ENCODE results near the gene SLC6A9.

SLC6A9 gene

GRCh38 chr1:43970502-43970901 lies 60.8 kb downstream of the SLC6A9 start:
- peak overlapping the region; percentile 97 for H3K4me3 Mint-ChIP-seq
- H3K36me3 Mint-ChIP-seq (ENCODE audit: low read depth): peaks cover 24% of the 10 kb centered on the region
- no peak overlapping the region for H3K27ac Mint-ChIP-seq
- H3K9me3 Mint-ChIP-seq: peaks cover 10% of the 10 kb centered on the region
- TF ChIP-seq CTCF (IDR thresholded peaks at IDR 0.05): no peak
- H3K4me1 Mint-ChIP-seq: peaks cover 29% of the 10 kb centered on the region
- DNase-seq: no peak
- peaks cover 4% of the 10 kb centered on the region for H3K27me3 Mint-ChIP-seq (ENCODE audit: low read depth, poor library complexity)

GRCh38 chr1:43969746-43970466 lies 61.4 kb downstream of the SLC6A9 start, which contains the start of gene DPH2:
Gene DPH2 (plus strand): TSS chr1:43970010. CDS start chr1:43970176, 166 bp downstream.
- Mint-ChIP-seq H3K4me1 (peaks cover 29% of the 10 kb centered on the region), H3K4me3 (peak within 1 kb of the TSS; percentile 97), H3K27me3 (ENCODE audit: low read depth, poor library complexity) (peaks cover 4% of the 10 kb centered on the region), H3K9me3 (peaks cover 10% of the 10 kb centered on the region), H3K36me3 (ENCODE audit: low read depth) (peaks cover 24% of the 10 kb centered on the region), H3K27ac (no peak within 1 kb of the TSS)
- no peak for TF ChIP-seq CTCF (IDR thresholded peaks at IDR 0.05)
- peak; percentile 95 for DNase-seq

GRCh38 chr1:43969416-43969745 lies 61.9 kb downstream of the SLC6A9 start:
- Mint-ChIP-seq H3K4me1 (peaks cover 28% of the 10 kb centered on the region), H3K4me3 (peak overlapping the region; percentile 97), H3K27ac (no peak overlapping the region)

GRCh38 chr1:43968348-43968948 lies 62.8 kb downstream of the SLC6A9 start:
- peak; percentile 80 for DNase-seq
- no peak for TF ChIP-seq CTCF (IDR thresholded peaks at IDR 0.05)
- Mint-ChIP-seq H3K27me3 (ENCODE audit: low read depth, poor library complexity) (peaks cover under 1% of the 10 kb centered on the region), H3K4me1 (peaks cover 20% of the 10 kb centered on the region), H3K4me3 (no peak overlapping the region), H3K36me3 (ENCODE audit: low read depth) (peaks cover 24% of the 10 kb centered on the region), H3K9me3 (peaks cover 10% of the 10 kb centered on the region), H3K27ac (no peak overlapping the region)

More at GRCh38 chr1:43969416-43969745, 61.9 kb downstream of the SLC6A9 start:
- TF ChIP-seq CTCF (IDR thresholded peaks at IDR 0.05): no peak
- Mint-ChIP-seq H3K36me3 (ENCODE audit: low read depth) (peaks cover 24% of the 10 kb centered on the region), H3K9me3 (peaks cover 10% of the 10 kb centered on the region), H3K27me3 (ENCODE audit: low read depth, poor library complexity) (peaks cover 4% of the 10 kb centered on the region)
- DNase-seq: no peak

- DNase-seq: no peak
- H3K36me3 Mint-ChIP-seq (ENCODE audit: low read depth): peaks cover 21% of the 10 kb centered on the region
- no peaks in the 10 kb centered on the region for H3K27me3 Mint-ChIP-seq (ENCODE audit: low read depth, poor library complexity)
- H3K27ac Mint-ChIP-seq: no peak overlapping the region
- H3K4me3 Mint-ChIP-seq: no peak overlapping the region
- TF ChIP-seq CTCF (IDR thresholded peaks at IDR 0.05): no peak
- peaks cover 10% of the 10 kb centered on the region for H3K9me3 Mint-ChIP-seq
- H3K4me1 Mint-ChIP-seq: peaks cover 10% of the 10 kb centered on the region
Measured at GRCh38 chr1:43965316-43965715, 65.9 kb downstream of the SLC6A9 start.
